Measurements from ENCODE around the gene MMGT1.
"Not testable (repeated sequence)": the region's sequence is repeated elsewhere in the genome, so short reads cannot be mapped to it uniquely, and the experiment has no call there.

The MMGT1 gene

DNA sequence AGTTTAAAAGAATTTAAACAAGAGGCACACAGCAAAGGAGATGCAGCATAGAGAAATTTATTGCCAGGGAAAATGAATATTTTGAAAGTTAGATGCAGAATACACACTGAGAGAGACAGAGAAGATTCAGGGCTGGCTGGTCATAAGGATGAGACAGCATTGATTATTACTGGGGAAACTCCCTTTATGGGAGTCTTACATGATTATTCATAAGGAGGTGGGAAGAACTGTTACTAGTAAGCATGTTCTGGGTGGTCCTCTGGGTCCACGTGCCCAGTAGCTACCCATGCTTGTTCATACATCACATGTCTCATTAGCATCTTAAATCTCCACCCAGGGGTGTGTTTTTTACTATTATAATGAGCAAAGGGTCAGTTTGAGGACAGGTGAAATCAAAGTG lies 53.3 kb downstream of the MMGT1 start:
- not testable (repeated sequence) for DNase-seq

DNA sequence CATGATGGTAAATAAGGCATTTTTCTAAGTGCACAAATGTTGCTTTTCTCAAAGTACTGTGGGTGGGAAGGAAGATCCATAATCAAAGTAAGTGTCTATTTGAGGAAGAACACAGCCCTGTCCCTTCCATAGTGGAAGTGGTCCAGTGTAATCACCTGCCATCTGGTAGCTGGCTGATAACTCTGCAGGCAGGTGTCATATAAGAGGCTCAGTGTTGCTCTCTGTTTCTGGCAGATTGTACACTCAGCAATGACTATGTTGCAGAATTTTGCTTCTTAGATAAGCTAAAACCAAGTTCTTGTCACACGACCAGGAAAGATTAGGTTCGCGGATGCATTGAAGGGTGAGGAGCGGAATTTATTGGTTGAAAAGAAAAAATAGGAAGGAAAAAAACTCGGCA lies 59.4 kb downstream of the MMGT1 start:
- DNase-seq, result no peak

Measured in activated CD8-positive, alpha-beta memory T cell treated with anti-CD3 and anti-CD28 coated beads, Interleukin-2, amount 50 U/mL, for 4 hours (primary cell).